Spleen (tissue), 7 donors: ENCODE measurements around the gene YKT6.

Source experiments
- POLR2AphosphoS5 ChIP-seq, 3 donors: sonication (generic); formaldehyde crosslinking; IDR thresholded peaks; one replicate each; pipeline ENCODE4 v1.5.1; 2017; ENCODE audit warnings: antibody characterized with exemption in 3 of 3
- TF ChIP-seq, protein P1 (sequence below), 11 experiments: fragments of 200-600 bp in 7 of 11; fragments of 450-650 bp in 4 of 11; sonication (generic) in 4 of 11; IDR thresholded peaks in 8 of 11; conservative IDR thresholded peaks in 3 of 11; 1 replicate in 7 of 11; 2 replicates in 4 of 11; pipeline versions ENCODE4 v1.4.0 to v1.8.0; 2016 to 2021; ENCODE audit warnings: antibody characterized with exemption in 11 of 11, inconsistent platforms in 4 of 11, mild to moderate bottlenecking in 1 of 11
- donor health status: DM: no; HTN: no; CAD: no; lungs with moderate emphysema.
- donor health status: DM: no; HTN: no; CAD: no.
- donor health status: DM: no; HTN: no; CAD: no.

DNA sequence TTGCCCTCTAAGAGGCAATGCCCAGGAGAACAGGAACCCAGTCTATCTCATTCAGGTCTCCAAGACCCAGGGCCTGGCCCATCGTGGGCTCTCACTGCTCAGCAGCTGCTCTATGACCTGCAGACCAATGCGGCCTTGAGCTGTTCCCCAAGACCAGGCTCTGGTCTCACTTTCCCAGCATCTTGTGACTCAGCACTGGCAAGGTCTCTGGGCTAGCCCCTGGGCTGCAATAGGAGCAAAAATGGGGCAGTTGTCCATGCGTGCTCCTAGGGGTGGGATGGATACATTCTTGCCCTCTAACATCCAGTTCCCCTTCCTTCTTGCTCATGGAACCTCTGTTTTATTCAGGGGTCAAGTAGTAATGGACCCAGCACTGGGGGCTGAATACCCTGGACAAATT, 25.0 kb upstream of the YKT6 start:
- TF ChIP-seq, protein P1, sequence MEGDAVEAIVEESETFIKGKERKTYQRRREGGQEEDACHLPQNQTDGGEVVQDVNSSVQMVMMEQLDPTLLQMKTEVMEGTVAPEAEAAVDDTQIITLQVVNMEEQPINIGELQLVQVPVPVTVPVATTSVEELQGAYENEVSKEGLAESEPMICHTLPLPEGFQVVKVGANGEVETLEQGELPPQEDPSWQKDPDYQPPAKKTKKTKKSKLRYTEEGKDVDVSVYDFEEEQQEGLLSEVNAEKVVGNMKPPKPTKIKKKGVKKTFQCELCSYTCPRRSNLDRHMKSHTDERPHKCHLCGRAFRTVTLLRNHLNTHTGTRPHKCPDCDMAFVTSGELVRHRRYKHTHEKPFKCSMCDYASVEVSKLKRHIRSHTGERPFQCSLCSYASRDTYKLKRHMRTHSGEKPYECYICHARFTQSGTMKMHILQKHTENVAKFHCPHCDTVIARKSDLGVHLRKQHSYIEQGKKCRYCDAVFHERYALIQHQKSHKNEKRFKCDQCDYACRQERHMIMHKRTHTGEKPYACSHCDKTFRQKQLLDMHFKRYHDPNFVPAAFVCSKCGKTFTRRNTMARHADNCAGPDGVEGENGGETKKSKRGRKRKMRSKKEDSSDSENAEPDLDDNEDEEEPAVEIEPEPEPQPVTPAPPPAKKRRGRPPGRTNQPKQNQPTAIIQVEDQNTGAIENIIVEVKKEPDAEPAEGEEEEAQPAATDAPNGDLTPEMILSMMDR (IDR thresholded peaks at IDR 0.05 in 8 of 11, conservative IDR thresholded peaks at IDR 0.05 in 3 of 11), result no peak
- TF ChIP-seq POLR2AphosphoS5 (IDR thresholded peaks at IDR 0.05), result no peak
